Measurements from ENCODE around the gene GRIP2.
A peak's percentile ranks its signal among the peaks of the same experiment; 100 is the strongest.

GRIP2 gene

DNA sequence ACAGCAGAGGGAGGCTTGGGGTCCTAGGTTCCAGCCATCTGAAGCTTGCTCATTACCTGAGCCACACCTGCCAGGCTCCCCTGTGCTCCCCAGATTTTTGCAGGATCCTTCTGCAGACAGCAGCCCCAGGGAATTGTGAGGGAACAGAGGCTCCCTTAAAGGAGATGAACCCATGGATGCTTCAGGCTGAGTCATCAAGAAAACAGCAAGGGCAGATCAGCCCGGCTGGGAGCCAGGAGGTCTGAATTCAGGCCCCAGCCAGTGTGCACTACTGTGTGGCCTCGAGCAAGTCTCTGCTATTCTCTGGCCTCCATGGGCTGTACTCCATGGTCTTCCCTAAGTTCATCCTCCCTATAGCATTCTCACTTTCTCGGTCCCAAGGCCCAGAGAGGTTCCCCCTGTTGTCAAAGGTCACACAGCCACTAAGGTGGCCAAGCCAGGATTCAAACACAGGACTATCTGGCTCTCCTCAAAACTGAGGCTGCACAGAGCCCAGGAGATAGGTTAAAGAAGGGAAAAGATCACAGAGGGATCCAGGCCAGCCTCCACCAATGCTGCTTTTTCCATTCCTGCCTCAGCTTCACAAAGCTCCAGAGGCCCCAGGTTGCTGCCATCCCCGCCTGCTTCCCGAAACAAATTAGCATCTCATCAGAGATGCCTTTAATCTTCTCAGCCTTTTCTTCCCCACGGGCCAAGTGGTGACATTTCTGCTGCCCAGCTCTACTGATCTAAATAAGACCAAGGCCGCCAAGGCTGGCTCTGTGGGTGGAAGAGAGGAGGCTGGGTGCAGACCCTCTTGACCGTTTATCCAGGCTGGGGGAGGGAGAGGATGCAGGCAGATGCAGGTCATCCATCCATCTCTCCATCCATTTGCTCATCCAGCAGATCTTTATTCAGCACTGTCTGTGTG, 21.2 kb upstream of the GRIP2 start:
- no peak for DNase-seq (ENCODE audit: low read depth)

DNA sequence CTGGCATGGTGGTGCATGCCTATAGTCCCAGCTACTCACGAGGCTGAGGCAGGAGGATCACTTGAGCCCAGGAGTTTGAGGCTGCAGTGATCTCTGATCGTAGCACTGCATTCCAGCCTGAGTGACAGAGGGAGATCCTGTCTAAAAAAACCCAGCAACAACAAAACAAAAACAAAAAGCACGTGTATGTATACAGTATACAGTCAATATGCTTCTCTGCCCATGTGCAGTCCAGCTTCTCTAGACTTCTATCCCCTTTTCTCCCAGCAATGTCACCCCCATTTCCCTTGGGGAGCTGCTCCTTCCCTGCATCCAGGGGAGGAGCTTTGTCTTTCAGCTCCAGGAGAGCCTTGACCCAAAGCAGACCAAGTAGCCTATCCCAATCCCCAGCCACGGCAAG, 20.0 kb upstream of the GRIP2 start:
- DNase-seq (ENCODE audit: low read depth), result no peak

DNA sequence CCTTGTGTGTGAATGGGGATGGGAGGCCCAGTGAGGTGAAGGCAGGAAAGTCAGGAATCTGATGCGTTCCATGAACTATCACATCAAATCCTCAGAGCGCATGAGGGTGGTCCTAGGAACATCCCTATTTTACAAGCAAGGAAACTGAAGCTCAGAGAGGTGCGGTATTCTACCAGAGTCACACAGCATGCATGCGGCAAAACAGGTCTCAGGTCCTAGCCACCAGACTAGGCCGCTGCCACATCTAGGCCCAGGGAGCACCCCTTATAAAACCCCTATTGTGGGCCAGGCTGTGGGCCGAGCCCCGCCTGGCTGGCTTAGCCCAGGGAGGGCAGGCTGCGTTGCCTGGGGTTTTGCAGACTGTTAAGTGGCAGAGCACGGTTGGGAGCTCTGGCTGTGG, 17.9 kb upstream of the GRIP2 start:
- DNase-seq (ENCODE audit: low read depth), result no peak

DNA sequence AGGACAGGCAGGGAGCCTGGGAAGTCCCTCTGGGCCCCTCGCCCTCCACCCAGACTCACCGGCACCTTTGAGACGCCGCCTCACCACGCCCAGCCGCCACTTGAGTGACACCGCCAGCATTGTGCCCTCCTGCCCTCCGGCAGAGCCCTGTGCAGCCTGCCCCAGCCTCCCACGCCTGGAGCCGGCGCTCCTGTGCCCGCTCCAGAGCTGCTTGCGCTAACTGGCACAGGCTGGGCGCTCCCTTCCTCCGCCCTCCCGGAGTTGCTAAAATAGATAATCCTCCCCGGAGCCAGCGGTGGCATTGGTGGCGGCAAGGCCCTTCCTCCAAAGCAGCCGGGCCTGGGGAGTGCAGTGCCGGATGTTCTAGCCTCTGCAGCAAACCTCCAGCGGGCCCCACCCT, 15.7 kb upstream of the GRIP2 start:
- no peak for DNase-seq (ENCODE audit: low read depth)

DNA sequence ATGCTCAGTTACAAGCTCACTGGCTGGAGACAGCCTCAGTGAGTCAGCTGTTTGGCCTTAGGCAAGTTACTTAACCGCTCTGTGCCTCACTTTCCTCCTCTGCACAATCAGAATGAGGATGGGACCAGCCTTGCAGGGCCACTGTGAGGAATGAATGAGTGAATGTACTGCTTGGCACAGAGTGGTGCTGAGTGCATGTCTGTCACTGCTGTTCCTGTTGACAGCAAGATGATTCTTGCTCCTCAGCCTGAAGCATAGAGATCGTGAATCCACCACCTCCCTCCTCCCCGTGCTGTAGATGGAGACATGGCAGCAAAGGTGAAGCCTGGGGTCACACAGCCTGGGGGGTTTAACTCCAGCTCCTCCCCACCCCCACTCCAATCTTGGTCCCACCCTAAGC, 14.6 kb upstream of the GRIP2 start:
- DNase-seq (ENCODE audit: low read depth), result no peak

DNA sequence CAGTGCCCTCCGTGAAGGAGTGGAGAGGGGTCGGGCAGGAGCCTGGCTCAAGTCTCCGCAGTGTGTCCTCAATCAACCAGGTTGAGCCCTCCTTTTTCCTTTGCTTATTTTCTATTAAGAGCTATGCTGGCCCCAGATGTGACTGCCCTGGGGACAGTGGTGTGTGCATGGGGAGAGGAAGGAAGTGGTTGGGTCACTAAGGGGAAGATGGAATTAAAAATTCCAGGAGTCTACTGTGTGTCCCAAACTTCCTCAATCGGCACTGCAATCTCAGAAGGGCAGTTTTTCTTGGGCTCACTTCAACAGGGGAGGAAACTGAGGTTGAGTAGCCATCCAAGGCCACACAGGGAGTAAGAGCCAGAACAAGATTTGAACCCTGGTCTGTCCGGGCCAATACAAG, 13.7 kb upstream of the GRIP2 start:
- DNase-seq (ENCODE audit: low read depth), result no peak

DNA sequence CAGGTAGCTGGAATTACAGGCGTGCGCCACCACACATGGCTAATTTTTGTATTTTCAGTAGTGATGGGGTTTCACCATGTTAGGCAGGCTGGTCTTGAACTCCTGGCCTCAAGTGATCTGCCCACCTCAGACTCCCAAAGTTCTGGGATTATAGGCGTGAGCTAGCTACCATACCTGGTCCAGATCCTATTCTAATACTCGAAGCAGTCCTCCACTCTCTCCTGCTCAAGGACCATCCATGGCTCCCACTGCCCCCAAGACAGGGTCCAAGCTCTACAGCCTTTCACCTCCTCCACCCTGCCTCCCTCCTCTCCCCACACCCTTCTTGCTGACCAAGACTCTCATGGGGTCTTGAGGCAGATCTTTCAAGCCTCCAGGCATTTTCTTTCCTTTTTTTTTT, 12.6 kb upstream of the GRIP2 start:
- DNase-seq (ENCODE audit: low read depth), result no peak

DNA sequence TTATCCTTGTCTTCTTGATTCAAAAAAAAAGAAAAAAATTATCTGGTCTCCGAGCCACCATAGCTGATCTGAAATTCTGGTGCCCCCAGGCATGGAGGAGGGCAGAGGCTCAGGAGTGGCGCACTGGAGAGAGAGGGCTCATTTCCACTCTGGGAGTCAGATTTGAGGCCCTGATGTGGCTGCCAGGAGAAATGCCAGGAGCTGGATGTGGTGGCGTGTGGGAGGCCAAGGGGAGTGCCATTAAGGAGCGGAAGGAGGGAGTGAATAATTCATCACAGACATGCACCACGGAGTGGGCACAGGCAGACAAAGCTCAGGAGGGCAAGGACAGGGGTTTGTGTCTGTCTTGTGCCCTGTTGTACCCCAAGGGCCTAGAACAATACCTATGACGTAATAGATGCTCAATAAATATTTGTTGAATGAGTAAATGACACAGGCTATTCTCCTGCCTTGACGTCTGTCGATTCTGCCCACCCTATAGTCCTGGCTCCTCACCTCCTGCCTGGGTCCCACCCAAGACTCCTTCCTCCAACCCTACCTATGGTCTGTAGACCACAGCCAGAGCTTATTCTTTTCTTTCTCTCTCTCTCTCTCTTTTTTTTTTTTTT, 12.0 kb upstream of the GRIP2 start:
- DNase-seq (ENCODE audit: low read depth), result no peak

DNA sequence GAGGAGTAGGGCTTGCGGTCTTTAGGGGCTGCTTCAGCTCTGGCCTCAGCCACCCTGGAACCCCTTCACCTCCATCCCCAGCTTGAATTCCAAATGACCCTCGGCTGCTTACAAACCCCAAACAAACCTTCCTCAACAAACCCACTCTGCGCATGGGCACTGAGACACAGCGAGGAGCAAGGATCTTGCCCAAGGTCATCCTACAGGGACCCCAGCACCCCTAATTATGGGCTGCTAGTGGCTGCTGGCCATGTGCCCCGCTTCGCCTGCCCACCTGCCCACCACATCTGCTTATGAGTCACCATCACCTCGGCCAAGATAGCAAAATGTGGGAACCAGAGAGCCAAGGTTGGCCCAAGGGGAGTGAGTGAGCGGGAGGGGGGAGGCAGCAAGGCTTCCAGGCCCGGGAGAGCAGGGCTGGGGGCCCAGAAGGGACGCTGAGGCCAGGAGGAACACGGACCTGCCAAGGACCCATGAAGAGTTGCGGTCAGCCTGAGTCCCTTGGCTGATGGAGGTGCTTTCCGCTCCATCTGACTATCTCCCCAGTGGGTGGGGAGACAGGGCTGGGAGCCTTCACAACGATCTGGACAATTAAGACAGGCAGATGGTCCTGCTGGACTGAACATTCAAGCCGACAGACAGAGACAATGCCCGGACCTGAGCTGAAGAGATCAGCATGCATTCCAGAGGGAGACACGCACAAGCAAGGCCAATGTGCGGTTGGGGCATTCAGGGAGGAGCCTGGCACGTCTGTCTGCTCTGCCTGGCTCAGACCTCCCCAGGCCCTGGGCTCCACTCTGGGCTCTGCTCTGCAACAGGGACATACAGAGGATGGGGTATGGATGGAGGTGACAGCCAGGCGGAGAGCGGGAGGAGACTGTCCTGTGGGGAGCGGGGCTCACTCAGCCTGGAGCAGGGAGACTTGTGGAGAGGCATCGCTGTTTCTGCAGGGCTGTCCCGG, 10.8 kb upstream of the GRIP2 start:
- DNase-seq (ENCODE audit: low read depth), result no peak

DNA sequence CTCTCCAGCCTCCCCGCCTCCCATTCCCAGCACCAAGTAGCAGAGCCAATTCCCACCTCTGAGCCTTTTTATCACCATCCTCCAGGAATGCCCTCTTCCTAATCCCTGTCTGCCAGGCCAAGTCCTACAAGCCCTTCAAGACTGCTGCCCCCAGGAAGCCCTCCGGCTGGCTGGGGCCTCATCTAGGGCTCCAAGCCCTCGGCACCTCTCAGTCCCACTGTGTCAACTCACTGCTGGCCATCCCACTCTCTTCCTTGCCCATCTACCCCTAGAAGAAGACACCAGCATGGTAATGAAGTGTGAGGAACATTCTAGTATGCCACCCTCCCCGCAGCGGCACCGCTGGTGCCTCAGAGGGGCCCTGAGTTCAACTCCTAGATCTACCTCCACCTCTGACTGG, 10.0 kb upstream of the GRIP2 start:
- no peak for DNase-seq (ENCODE audit: low read depth)

DNA sequence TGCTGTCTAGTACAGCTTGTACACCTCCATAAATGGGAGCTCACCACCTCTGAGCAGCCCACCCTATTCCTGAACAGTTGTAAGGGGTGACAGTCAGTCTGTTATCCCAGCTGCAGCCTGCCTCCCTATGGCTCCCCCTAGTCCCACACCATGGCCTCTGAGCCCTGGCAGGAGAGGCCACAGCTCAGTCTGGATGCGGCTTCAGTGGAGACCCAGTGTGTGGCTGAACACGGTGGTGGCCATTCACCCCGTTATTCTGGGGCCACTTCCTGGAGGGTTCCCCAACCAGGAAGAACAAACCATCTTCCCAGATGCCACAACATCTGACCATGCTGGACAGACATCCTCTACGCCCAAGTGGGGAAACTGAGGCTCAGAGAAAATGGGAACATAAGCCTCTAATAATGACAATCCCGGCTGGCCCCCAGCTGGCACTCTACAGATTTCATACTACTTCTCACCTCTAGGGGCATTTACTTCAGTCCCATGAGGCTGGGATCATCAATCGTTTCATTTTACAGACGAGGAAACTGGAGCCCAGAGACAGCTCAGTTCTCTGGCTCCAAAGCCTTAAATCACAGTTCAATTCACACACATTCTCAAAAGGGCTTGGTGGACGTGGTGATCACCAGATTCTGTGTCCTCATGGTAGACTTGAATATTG, 9.2 kb upstream of the GRIP2 start:
- DNase-seq (ENCODE audit: low read depth), result no peak

DNA sequence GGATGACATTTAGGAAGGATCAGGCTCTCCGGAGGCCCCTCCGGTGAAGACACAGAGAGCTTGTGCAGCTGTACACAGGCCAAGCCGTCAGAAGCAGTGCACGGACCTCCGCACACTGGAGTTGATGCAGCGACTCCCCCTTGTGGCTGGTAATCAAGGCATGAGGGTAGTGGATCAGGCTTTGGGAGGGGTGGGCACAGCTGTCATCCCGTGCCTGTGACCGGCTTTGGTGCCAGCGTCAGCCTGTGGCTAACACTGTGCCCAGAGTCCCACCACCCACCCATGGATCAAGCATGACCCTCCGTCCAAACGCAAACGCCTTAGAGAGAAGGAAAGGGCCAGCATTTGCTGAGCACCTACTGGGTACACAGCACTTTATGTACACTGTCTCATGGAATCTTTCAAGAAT, 8.2 kb upstream of the GRIP2 start:
- peak; percentile 16 for DNase-seq (ENCODE audit: low read depth)

DNA sequence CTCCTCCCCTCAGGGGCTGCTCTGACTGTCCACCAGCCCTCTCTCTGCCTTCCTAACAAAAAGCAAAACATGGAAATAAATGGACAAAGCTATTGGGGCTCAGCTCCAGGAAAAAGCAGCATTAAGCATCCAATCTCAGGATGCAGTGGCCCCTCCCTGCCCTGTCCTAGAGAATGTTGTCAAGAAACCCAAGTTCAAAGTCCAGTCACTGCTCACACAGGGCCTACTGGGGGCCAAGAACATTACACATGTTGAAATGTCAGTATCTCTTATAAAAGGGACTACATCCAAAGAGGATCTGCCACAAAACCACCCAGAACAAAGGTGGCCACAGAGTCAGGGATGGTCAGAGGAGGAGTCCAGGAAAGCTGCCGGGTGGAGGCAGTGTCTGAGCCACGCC, 7.6 kb upstream of the GRIP2 start:
- DNase-seq (ENCODE audit: low read depth), result no peak

DNA sequence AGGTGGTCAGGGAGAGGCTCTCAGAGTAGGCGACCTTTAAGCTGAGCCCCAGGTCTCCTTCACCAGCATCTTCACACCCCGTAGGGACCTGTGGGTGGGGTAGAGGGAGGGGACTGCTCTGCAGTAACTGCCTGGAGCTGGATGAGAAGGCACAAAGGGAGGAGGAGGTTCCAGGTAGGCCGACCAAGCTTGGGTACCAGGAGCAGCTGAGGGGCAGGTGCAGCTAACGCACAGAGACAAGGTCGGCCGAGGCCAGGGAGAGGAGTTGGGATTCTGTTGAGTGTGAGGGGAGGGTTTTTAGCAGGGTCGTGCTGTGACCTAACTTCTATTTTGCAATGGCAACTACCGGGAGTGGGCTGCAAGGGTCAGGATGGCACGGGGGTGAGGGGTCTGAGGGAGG, 5.9 kb upstream of the GRIP2 start:
- no peak for DNase-seq (ENCODE audit: low read depth)

DNA sequence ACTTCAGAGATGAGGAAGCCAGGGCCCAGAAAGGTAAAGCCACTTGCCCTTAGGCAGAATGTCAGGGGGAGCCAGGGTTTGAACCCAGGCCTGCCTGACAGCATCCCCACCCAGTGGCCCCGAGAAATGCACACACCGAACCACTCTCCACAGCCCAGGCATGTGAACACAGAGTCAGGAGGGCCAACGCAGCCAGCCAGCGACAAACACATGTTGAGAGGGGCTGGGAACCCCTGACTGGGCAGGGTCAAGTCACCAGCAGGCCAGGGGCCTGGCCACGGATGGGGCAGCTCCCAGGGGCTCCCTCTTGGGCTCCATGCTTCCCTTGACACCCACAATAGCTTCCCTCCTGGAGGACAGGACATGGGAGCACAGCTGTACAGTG, 5.1 kb upstream of the GRIP2 start:
- DNase-seq (ENCODE audit: low read depth), result no peak

DNA sequence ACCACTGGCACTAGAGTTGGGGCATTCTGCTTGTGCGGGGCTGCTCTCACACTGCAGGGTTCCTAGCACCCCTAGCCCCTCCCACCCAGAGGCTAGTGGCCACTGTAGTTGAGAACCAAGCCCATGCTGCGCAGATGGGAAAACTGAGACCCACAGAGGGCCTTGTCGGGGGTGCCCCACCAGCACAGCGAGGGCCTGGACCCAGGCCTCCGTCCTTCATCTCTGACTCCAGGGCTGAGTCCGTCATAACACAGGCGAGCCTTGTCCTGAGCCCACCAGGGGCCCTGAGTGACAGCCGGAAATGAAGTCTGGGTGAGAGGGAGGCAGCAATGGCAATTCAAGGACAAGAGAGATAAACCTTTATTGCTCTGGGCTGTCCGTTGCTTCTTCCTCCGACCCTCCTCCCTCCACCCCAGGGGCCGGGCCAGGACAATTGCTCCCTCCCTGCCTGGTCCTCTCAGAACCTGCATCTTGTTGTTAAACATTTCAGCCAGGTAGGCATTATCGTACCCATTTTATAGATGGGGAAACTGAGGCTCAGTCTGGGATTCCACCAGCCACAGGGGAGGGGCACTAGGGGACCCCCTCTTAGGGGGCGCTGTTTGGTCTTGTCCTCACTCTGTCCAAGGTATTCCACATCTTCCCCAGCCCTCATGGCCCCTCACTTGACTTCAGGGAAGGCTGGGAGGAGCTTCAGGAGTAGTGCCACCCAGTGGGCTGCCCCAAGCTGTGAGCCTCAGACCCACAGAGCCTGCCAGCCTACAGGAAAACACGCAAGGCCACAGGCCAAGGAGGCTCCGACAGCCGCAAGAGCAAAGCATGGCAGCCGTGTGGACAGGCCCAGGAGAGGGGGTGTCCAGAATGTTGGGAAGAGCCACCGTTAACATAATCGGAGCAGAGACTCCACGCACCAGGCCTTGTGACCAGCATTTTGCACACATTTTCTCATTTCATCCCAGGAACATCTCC, 4.4 kb upstream of the GRIP2 start:
- DNase-seq (ENCODE audit: low read depth), result no peak

DNA sequence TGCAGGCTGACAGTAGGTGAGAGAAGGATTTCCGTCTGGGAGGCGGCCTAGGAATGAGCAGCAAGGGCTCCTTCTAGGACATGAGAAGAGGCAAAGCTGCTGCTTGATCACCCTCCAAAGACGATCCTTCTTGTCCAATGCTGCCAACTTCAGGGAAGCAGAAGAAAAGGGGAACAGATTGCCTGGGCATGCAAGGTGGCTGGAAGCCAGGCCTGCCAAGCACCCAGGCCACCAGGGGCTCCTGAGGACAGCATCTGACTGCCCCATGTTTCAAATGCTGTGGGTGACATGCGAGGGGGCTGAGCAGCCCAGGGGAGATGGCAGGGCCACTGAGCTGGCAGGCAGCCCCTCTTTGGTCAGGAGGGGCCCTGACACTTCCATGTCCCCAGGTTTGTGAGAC, 3.3 kb upstream of the GRIP2 start:
- DNase-seq (ENCODE audit: low read depth), result no peak

DNA sequence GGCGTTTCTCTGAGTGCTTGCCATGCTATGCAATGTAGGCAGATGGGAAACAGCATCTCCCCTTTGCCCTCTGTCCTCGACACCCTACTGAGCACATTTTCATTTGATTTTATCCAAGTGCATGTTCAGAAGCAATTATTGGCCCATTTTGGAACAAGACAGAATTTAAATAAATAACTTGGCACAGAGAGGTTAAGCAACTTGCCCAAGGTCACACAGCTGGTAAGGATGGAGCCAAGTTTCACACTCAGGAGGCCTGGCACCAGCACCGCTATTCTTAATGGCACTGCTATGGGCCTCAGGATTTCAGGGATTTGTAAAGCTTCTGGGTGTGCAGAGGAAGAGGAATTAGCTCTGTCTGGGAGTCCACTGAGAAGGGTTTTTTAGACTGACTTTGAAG, 2.5 kb upstream of the GRIP2 start:
- no peak for DNase-seq (ENCODE audit: low read depth)

DNA sequence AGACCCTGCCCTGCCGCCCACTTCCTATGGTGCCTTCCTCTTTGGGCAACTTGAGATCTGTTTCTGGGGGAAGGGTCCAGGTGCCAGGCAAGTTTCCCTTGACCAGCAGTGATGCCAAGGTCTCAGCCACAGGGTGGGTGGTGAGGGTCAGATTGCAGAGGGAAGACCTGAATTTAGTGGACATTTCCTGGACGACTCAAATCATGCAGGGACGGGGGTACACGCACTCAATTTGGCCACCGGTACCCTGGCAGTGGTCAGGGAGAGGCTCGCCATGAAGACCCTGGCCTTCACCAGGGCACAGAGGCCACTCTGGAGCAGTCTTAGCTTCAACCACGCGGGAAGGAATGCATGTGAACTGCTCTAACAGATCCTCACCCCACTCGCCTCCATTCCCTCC, 1.5 kb upstream of the GRIP2 start:
- DNase-seq (ENCODE audit: low read depth), result no peak

DNA sequence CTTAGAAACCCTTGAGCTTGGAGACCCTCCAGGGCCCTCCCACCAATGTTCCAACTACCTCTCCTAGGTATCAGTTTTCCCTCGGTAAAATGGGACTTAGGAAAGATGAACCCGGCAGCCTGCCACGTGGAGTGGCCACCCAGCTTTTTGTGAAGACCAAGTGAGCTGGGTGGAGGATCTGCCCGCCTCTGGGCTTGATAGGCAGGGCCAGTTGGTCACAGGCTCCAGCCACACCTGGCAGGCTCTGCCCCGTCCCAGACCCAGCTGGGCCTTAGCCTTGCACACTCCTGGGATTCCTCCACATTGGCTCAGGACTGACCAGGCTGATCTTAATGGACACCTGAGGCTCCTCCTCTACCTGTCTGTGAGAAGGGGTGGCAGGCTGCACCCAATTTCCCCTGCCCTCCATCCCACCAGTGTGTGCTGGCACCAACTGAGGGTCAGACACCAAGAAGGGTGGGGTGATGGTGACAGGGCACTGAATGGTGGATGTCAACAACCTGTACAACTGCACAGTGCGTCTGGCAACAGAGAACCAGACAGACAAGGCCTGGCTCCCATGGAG, 761 bp upstream of the GRIP2 start:
- no peak for DNase-seq (ENCODE audit: low read depth)

DNA sequence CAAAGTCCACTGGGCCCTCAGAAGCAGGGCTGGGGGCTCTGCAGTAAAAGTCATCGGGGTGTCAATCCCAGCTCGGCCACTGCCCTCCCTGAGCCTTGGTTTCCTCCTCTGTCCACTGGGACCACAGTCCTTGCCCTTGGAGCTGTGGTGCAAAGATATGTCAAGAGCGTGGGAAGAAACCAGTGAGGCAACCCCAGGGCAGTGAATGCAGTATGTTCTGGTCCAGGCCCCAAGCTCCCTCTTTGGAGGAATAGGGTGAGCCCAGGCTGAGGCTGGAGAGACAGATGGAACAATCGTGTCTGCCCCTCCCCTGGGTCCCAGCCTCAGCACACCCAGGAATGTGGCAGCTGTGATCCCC, 779 bp downstream of the GRIP2 start:
- no peak for DNase-seq (ENCODE audit: low read depth)
